Smooth muscle cell (in vitro differentiated cells): ENCODE data around the gene CPXM1. TPM values are rescaled to one million over a fixed set of nuclear protein-coding genes. Genes with fewer than 3 reads are reported as not detected.

Experiments used
- DNase-seq: peaks from one replicate; lab custom pipeline; 2025; ENCODE audit not compliant: unreplicated experiment; lab: John Stamatoyannopoulos, UW
- H2AFZ ChIP-seq: fragments of 200-600 bp; sonication (generic); 2 replicates; pipeline ENCODE4 v1.6.0; 2016; ENCODE audit warnings: antibody characterized with exemption, low read depth, mild to moderate bottlenecking
- H3F3A ChIP-seq: fragments of 200-600 bp; sonication (generic); 2 replicates; pipeline ENCODE4 v1.6.0; 2017; ENCODE audit warnings: antibody characterized with exemption, low read depth
- H3K27ac ChIP-seq: fragments of 200-600 bp; sonication (generic); 2 replicates; pipeline ENCODE4 v1.5.1; 2016; ENCODE audit warnings: low read depth, mild to moderate bottlenecking
- H3K27me3 ChIP-seq: fragments of 200-600 bp; sonication (generic); 2 replicates; pipeline ENCODE4 v1.6.1; 2016; ENCODE audit warnings: low read depth, mild to moderate bottlenecking
- H3K36me3 ChIP-seq: fragments of 200-600 bp; sonication (generic); 2 replicates; pipeline ENCODE4 v1.5.1; 2016; ENCODE audit warnings: low read depth
- H3K4me1 ChIP-seq: fragments of 200-600 bp; sonication (generic); 2 replicates; pipeline ENCODE4 v1.5.1; 2016; ENCODE audit warnings: low read depth
- H3K4me2 ChIP-seq: fragments of 200-600 bp; sonication (generic); 2 replicates; pipeline ENCODE4 v1.6.0; 2016; ENCODE audit warnings: mild to moderate bottlenecking
- H3K4me3 ChIP-seq: fragments of 200-600 bp; sonication (generic); 2 replicates; pipeline ENCODE4 v1.5.1; 2016; ENCODE audit warnings: mild to moderate bottlenecking
- H3K79me2 ChIP-seq: fragments of 200-600 bp; sonication (generic); 2 replicates; pipeline ENCODE4 v1.6.0; 2016; ENCODE audit warnings: low read depth, mild to moderate bottlenecking
- H3K9ac ChIP-seq: fragments of 200-600 bp; sonication (generic); 2 replicates; pipeline ENCODE4 v1.6.0; 2016; ENCODE audit warnings: low read depth
- H3K9me3 ChIP-seq: fragments of 200-600 bp; sonication (generic); replicated peaks from 2 replicates; pipeline ENCODE4 v1.5.1; 2016; ENCODE audit warnings: low read depth
- H4K20me1 ChIP-seq: fragments of 200-600 bp; sonication (generic); 2 replicates; pipeline ENCODE4 v1.6.0; 2016; ENCODE audit warnings: low read depth
- CTCF ChIP-seq: fragments of 200-600 bp; sonication (generic); IDR thresholded peaks from 2 replicates; pipeline ENCODE4 v1.5.1; 2017; ENCODE audit warnings: borderline replicate concordance, mild to moderate bottlenecking, antibody characterized with exemption; ENCODE audit not compliant: insufficient read depth, poor library complexity, severe bottlenecking
- WGBS: methylation state at CpG from one replicate; pipeline ENCODE4 v1.1.7; 2016; ENCODE audit warnings: low lambda C conversion rate; 5-methylcytosine and 5-hydroxymethylcytosine counted together
- polyA plus RNA-seq: library from polyadenylated mRNA; unstranded; fragments of >200 nt; fragmentation: Nextera tagmentation; extraction: Ambion mirVana; gene quantifications from 2 replicates; pipeline ENCODE4 v1.2.1, GENCODE V29; 2016
- total RNA-seq: library from RNA; depleted of rRNA; stranded (reverse); fragments of >200 nt; gene quantifications from 2 replicates; pipeline ENCODE4 v1.2.3, GENCODE V29; 2014

Gene CPXM1
- total and polyA plus RNA-seq, 2 experiments from 2014 or later, result 40.2 to 99.3 TPM

DNA sequence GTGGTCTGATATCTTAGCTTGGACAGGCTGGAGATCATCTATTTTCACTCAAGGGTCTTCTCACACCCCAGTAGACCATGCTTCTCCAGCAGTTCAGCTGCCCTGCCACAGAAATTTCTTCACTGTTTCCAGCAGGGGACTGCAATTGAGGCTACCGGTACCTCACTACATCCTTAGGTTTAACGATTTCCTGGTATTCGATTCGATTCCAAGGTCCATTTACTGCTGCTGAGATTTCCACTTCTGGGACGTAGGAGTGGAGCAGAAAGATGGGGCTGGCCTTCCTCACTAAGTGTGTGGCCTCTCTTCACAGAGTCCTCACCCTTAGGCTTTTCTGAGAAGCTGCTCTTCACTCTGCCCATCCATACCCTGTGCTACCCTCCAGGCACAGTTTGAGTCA lies 46.3 kb upstream of the CPXM1 start:
- H3K79me2 ChIP-seq, result peaks cover 11% of the 10 kb centered on the region
- TF ChIP-seq CTCF, result no peak
- DNase-seq, result no peak

DNA sequence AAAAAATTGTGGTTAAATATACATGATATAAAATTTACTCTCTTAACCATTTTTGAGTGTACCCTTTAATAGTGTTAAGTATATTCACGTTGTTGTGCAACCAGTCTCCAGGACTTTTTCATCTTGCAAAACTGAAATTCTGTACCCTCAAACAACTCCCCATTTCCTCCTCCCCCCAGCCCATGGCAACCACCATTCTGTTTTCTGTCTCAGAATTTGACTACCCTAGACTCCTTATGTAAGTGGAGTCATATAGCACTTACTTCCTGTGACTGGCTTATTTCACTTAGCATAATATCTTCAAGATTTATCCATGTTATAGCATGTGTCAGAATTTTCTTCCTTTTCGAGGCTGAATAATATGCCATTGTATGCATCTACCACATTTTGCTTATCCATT lies 45.2 kb upstream of the CPXM1 start:
- H3K4me1 ChIP-seq, result peaks cover 4% of the 10 kb centered on the region
- no peak overlapping the region for H2AFZ ChIP-seq
- no peaks in the 10 kb centered on the region for H3K27me3 ChIP-seq
- H3K9me3 ChIP-seq, result no peaks in the 10 kb centered on the region
- peaks cover 15% of the 10 kb centered on the region for H3K79me2 ChIP-seq
- no peaks in the 10 kb centered on the region for H4K20me1 ChIP-seq
- no peak for TF ChIP-seq CTCF
- 94% methylated on average over 2 of the region's 2 CpGs for WGBS
- no peak overlapping the region for H3K9ac ChIP-seq
- no peak overlapping the region for H3K27ac ChIP-seq
- no peaks in the 10 kb centered on the region for H3K36me3 ChIP-seq
- H3K4me3 ChIP-seq, result no peak overlapping the region
- peaks cover 3% of the 10 kb centered on the region for H3F3A ChIP-seq
- no peak for DNase-seq
- no peak overlapping the region for H3K4me2 ChIP-seq

More for the DNA sequence above, 46.3 kb upstream of the CPXM1 start:
- H3K36me3 ChIP-seq, result no peaks in the 10 kb centered on the region
- no peaks in the 10 kb centered on the region for H3K9me3 ChIP-seq
- no peak overlapping the region for H3K4me3 ChIP-seq
- H3K4me1 ChIP-seq, result no peaks in the 10 kb centered on the region
- H3K4me2 ChIP-seq, result no peak overlapping the region
- H4K20me1 ChIP-seq, result no peaks in the 10 kb centered on the region
- no peak overlapping the region for H2AFZ ChIP-seq
- WGBS, result 96% methylated on average over 5 of the region's 5 CpGs
- no peak overlapping the region for H3K27ac ChIP-seq
- H3K27me3 ChIP-seq, result no peaks in the 10 kb centered on the region
- no peaks in the 10 kb centered on the region for H3F3A ChIP-seq
- no peak overlapping the region for H3K9ac ChIP-seq

DNA sequence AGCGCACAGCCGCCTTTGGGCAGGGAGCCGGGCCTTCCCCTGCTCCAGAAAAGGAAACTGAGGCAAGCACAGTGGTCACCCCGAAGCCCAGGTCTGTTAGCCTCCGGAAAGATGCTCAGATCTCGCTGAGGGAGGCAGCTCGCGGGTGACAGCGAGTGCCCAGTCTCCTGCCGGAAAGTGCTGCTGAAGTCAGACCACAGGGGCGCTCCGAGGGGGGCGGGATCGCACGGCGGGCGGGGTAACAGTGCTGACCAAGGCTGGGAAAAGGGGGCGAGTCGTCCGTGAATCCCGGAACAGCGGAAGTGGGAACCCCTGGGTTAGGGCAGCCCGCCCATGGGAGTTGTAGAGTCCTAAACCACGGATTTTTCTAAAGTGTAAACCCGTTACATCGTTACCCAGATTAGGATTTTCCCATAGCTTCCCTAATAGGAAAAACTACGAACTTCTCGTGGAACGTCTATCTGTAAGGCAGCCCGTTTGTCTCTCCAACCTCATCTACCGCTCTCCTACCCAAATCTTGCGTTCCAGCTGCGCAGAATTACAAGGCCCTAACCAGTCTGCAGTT lies 40.6 kb upstream of the CPXM1 start:
- Histone ChIP-seq H3K4me3 (peak overlapping the region; percentile 98), H3K79me2 (peaks cover 15% of the 10 kb centered on the region), H4K20me1 (no peaks in the 10 kb centered on the region), H3F3A (peaks cover 3% of the 10 kb centered on the region), H3K9ac (peak overlapping the region; percentile 92), H3K36me3 (no peaks in the 10 kb centered on the region), H3K9me3 (no peaks in the 10 kb centered on the region), H2AFZ (peak overlapping the region; percentile 100), H3K27ac (peak overlapping the region; percentile 84), H3K4me1 (peaks cover 9% of the 10 kb centered on the region), H3K27me3 (no peaks in the 10 kb centered on the region), H3K4me2 (peak overlapping the region; percentile 99)
- no peak for TF ChIP-seq CTCF
- DNase-seq, result peak; percentile 61
- 4% methylated on average over 28 of the region's 33 CpGs for WGBS
